Suprapubic skin (tissue), 3 donors: ENCODE results near the gene GSG1L.

Experiments
- EP300 ChIP-seq: sonication (generic); formaldehyde crosslinking; IDR thresholded peaks from one replicate; pipeline ENCODE4 v1.6.1; 2017; ENCODE audit warnings: antibody characterized with exemption
- TF ChIP-seq, protein P1 (sequence below), 2 donors: fragments of 200-600 bp in 1 of 2; fragments of 450-650 bp in 1 of 2; sonication (generic) in 1 of 2; IDR thresholded peaks; one replicate each; pipeline ENCODE4 v1.5.1; 2016 to 2019; ENCODE audit warnings: antibody characterized with exemption in 2 of 2, mild to moderate bottlenecking in 1 of 2, moderate library complexity in 1 of 2

GRCh38 chr16:27961296-27961620 lies 102.3 kb downstream of the GSG1L start:
- TF ChIP-seq, protein P1, sequence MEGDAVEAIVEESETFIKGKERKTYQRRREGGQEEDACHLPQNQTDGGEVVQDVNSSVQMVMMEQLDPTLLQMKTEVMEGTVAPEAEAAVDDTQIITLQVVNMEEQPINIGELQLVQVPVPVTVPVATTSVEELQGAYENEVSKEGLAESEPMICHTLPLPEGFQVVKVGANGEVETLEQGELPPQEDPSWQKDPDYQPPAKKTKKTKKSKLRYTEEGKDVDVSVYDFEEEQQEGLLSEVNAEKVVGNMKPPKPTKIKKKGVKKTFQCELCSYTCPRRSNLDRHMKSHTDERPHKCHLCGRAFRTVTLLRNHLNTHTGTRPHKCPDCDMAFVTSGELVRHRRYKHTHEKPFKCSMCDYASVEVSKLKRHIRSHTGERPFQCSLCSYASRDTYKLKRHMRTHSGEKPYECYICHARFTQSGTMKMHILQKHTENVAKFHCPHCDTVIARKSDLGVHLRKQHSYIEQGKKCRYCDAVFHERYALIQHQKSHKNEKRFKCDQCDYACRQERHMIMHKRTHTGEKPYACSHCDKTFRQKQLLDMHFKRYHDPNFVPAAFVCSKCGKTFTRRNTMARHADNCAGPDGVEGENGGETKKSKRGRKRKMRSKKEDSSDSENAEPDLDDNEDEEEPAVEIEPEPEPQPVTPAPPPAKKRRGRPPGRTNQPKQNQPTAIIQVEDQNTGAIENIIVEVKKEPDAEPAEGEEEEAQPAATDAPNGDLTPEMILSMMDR (IDR thresholded peaks at IDR 0.05) = no peak
- TF ChIP-seq EP300 = no peak
